ENCODE results near the gene SYCE1L.
"Not testable (repeated sequence)": the region's sequence is repeated elsewhere in the genome, so short reads cannot be mapped to it uniquely, and the experiment has no call there.

SYCE1L gene

GRCh38 chr16:77199211-77199610 is at the start of gene SYCE1L:
Gene SYCE1L, plus strand, starts transcription at chr16:77199408. Its CDS starts 44 bp downstream, at chr16:77199452.
- no peak for DNase-seq (ENCODE audit: low read depth in 3 of 3)

- DNase-seq (ENCODE audit: low read depth in 3 of 3) = no peak
These were observed 41.7 kb upstream of the SYCE1L start for GRCh38 chr16:77157346-77158058.

- DNase-seq (ENCODE audit: low read depth in 3 of 3) = no peak
These were observed 40.9 kb upstream of the SYCE1L start for GRCh38 chr16:77158293-77158692.

GRCh38 chr16:77165006-77165405 is 34.2 kb upstream of the SYCE1L start:
- no peak for DNase-seq (ENCODE audit: low read depth in 3 of 3)

GRCh38 chr16:77165536-77166236 is 33.5 kb upstream of the SYCE1L start:
- DNase-seq (ENCODE audit: low read depth in 3 of 3) = not testable (repeated sequence)

GRCh38 chr16:77166726-77167125 is 32.5 kb upstream of the SYCE1L start:
- no peak for DNase-seq (ENCODE audit: low read depth in 3 of 3)

- DNase-seq (ENCODE audit: low read depth in 3 of 3) = no peak
These were observed 30.3 kb upstream of the SYCE1L start for GRCh38 chr16:77168901-77169300.

GRCh38 chr16:77169650-77170236 is 29.5 kb upstream of the SYCE1L start:
- DNase-seq (ENCODE audit: low read depth in 3 of 3) = no peak

GRCh38 chr16:77170805-77171204 is 28.4 kb upstream of the SYCE1L start:
- no peak for DNase-seq (ENCODE audit: low read depth in 3 of 3)

- DNase-seq (ENCODE audit: low read depth in 3 of 3) = no peak
These were observed 27.2 kb upstream of the SYCE1L start for GRCh38 chr16:77171745-77172635.

- no peak for DNase-seq (ENCODE audit: low read depth in 3 of 3)
These were observed 26.3 kb upstream of the SYCE1L start for GRCh38 chr16:77172951-77173350.

- DNase-seq (ENCODE audit: low read depth in 3 of 3) = no peak
These were observed 16.1 kb upstream of the SYCE1L start for GRCh38 chr16:77183137-77183536.

- not testable (repeated sequence) for DNase-seq (ENCODE audit: low read depth in 3 of 3)
These were observed 12.9 kb upstream of the SYCE1L start for GRCh38 chr16:77186298-77186697.

GRCh38 chr16:77190190-77190477 is 9.1 kb upstream of the SYCE1L start:
- no peak for DNase-seq (ENCODE audit: low read depth in 3 of 3)

GRCh38 chr16:77190478-77191258 is 8.5 kb upstream of the SYCE1L start, which contains the start of gene MON1B:
Gene MON1B, plus strand, starts transcription at chr16:77191190. Its CDS starts 296 bp downstream, at chr16:77191486.
- DNase-seq (ENCODE audit: low read depth in 3 of 3) = peak; percentile 80 to 88 (median 86)

GRCh38 chr16:77191259-77191969 is 7.8 kb upstream of the SYCE1L start:
- no peak for DNase-seq (ENCODE audit: low read depth in 3 of 3)

- no peak for DNase-seq (ENCODE audit: low read depth in 3 of 3)
These were observed 5.8 kb upstream of the SYCE1L start for GRCh38 chr16:77193377-77193776.

GRCh38 chr16:77194295-77195231 is 4.6 kb upstream of the SYCE1L start:
- DNase-seq (ENCODE audit: low read depth in 3 of 3) = no peak

GRCh38 chr16:77195411-77195810 is 3.8 kb upstream of the SYCE1L start:
- no peak for DNase-seq (ENCODE audit: low read depth in 3 of 3)
